GM23338 (cell line): Measurements from ENCODE around the gene EDEM1. TPM values are rescaled to one million over a fixed set of nuclear protein-coding genes. Genes with fewer than 3 reads are reported as not detected.
A peak's percentile ranks its signal among the peaks of the same experiment; 100 is the strongest.

Source experiments
- ATAC-seq: fragments of 200-7000 bp; cut with Tn5 transposase; 3 replicates; pipeline ENCODE4 v1.9.1; 2020
- DNase-seq: peaks from one replicate; pipeline ENCODE4 v3.0.0-alpha.2; 2015; ENCODE audit warnings: low spot score
- H2AFZ ChIP-seq: fragments of 200-600 bp; sonication (generic); 2 replicates; pipeline ENCODE4 v1.8.0; 2016; ENCODE audit warnings: antibody characterized with exemption, mild to moderate bottlenecking, moderate library complexity
- H3F3A ChIP-seq: fragments of 200-600 bp; sonication (generic); replicated peaks from 2 replicates; pipeline ENCODE4 v1.8.0; 2017; ENCODE audit warnings: antibody characterized with exemption, mixed run types, low read depth
- H3K27ac ChIP-seq: fragments of 200-600 bp; sonication (generic); 2 replicates; pipeline ENCODE4 v1.6.1; 2016; ENCODE audit warnings: low read depth
- H3K27me3 ChIP-seq: fragments of 200-600 bp; sonication (generic); 2 replicates; pipeline ENCODE4 v1.8.0; 2016; ENCODE audit warnings: mild to moderate bottlenecking, mixed run types, moderate library complexity; ENCODE audit not compliant: insufficient read depth
- H3K36me3 ChIP-seq: fragments of 200-600 bp; sonication (generic); 2 replicates; pipeline ENCODE4 v1.8.0; 2016; ENCODE audit warnings: mild to moderate bottlenecking; ENCODE audit not compliant: insufficient read depth
- H3K4me1 ChIP-seq: fragments of 200-600 bp; sonication (generic); 2 replicates; pipeline ENCODE4 v1.8.0; 2016; ENCODE audit warnings: mild to moderate bottlenecking, moderate library complexity; ENCODE audit not compliant: insufficient read depth
- H3K4me2 ChIP-seq: fragments of 200-600 bp; sonication (generic); 2 replicates; pipeline ENCODE4 v1.7.1; 2017; ENCODE audit warnings: mixed run types
- H3K4me3 ChIP-seq: fragments of 200-600 bp; sonication (generic); 2 replicates; pipeline ENCODE4 v1.6.1; 2016; ENCODE audit warnings: mixed run types
- H3K79me2 ChIP-seq: fragments of 200-600 bp; sonication (generic); replicated peaks from 2 replicates; pipeline ENCODE4 v1.8.0; 2017; ENCODE audit warnings: mild to moderate bottlenecking; ENCODE audit not compliant: insufficient read depth
- H3K9me2 ChIP-seq: fragments of 200-600 bp; sonication (generic); 2 replicates; pipeline ENCODE4 v1.8.0; 2017; ENCODE audit not compliant: insufficient read depth
- H4K20me1 ChIP-seq: fragments of 200-600 bp; sonication (generic); replicated peaks from 2 replicates; pipeline ENCODE4 v1.8.0; 2017; ENCODE audit warnings: mild to moderate bottlenecking; ENCODE audit not compliant: insufficient read depth
- H3K27ac Mint-ChIP-seq: 2 replicates; pipeline ENCODE4 v1.8.0; 2020; ENCODE audit warnings: inconsistent platforms, mild to moderate bottlenecking, moderate library complexity, mixed read lengths
- H3K27me3 Mint-ChIP-seq: 3 replicates; pipeline ENCODE4 v1.8.0; 2022; ENCODE audit warnings: low read depth, mild to moderate bottlenecking, moderate library complexity, mixed read lengths, inconsistent platforms; ENCODE audit not compliant: insufficient read depth, poor library complexity
- H3K36me3 Mint-ChIP-seq: 3 replicates; pipeline ENCODE4 v1.8.0; 2021; ENCODE audit warnings: low read depth, mild to moderate bottlenecking, inconsistent platforms, moderate library complexity, mixed read lengths
- H3K4me1 Mint-ChIP-seq: 3 replicates; pipeline ENCODE4 v1.8.0; 2020; ENCODE audit warnings: mild to moderate bottlenecking, inconsistent platforms, mixed read lengths
- H3K4me3 Mint-ChIP-seq: 3 replicates; pipeline ENCODE4 v1.8.0; 2021; ENCODE audit warnings: moderate library complexity, mild to moderate bottlenecking, inconsistent platforms, mixed read lengths
- H3K9me3 Mint-ChIP-seq: 3 replicates; pipeline ENCODE4 v1.8.0; 2020; ENCODE audit warnings: moderate library complexity, mild to moderate bottlenecking, inconsistent platforms, mixed read lengths
- CREB1 ChIP-seq: fragments of 250-450 bp; sonication (Bioruptor Pico); IDR thresholded peaks from 2 replicates; pipeline ENCODE4 v1.5.0; 2020; ENCODE audit warnings: low read depth, mild to moderate bottlenecking, moderate library complexity
- CTCF ChIP-seq, 2 experiments: fragments of 200-600 bp in 1 of 2; sonication (generic) in 1 of 2; conservative IDR thresholded peaks; 2 replicates each; pipeline versions ENCODE4 v1.5.1 to v1.6.1; 2016 to 2017; ENCODE audit warnings: antibody characterized with exemption in 2 of 2, low read depth in 2 of 2, mild to moderate bottlenecking in 2 of 2, moderate library complexity in 1 of 2
- EZH2phosphoT487 ChIP-seq: fragments of 200-600 bp; sonication (generic); IDR thresholded peaks from one replicate; pipeline ENCODE4 v1.8.1; 2018; ENCODE audit warnings: antibody characterized with exemption; ENCODE audit not compliant: unreplicated experiment
- JUNB ChIP-seq: IDR thresholded peaks from one replicate; pipeline ENCODE4 v1.6.1; 2016; ENCODE audit warnings: antibody characterized with exemption; ENCODE audit not compliant: unreplicated experiment
- NANOG ChIP-seq: IDR thresholded peaks from 2 replicates; pipeline ENCODE4 v1.6.1; 2016; ENCODE audit warnings: antibody characterized with exemption, borderline replicate concordance
- POLR2AphosphoS5 ChIP-seq: IDR thresholded peaks from 2 replicates; pipeline ENCODE4 v1.6.1; 2016; ENCODE audit warnings: antibody characterized with exemption, low read depth
- REST ChIP-seq: IDR thresholded peaks from one replicate; pipeline ENCODE4 v1.6.1; 2018; ENCODE audit warnings: antibody characterized with exemption; ENCODE audit not compliant: unreplicated experiment
- ZNF114 ChIP-seq: fragments of 250-450 bp; sonication (Bioruptor Pico); IDR thresholded peaks from 2 replicates; pipeline ENCODE4 v1.5.0; 2020; ENCODE audit warnings: mild to moderate bottlenecking, moderate library complexity
- ZNF331 ChIP-seq: fragments of 250-450 bp; sonication (Bioruptor Pico); IDR thresholded peaks from 2 replicates; pipeline ENCODE4 v1.5.0; 2020; ENCODE audit warnings: low read depth, mild to moderate bottlenecking, moderate library complexity
- ZNF462 ChIP-seq: fragments of 250-450 bp; sonication (Bioruptor Pico); IDR thresholded peaks from 2 replicates; pipeline ENCODE4 v1.5.0; 2020; ENCODE audit warnings: mild to moderate bottlenecking, moderate library complexity
- polyA plus RNA-seq: library from polyadenylated mRNA; unstranded; fragments of >200 nt; fragmentation: Nextera tagmentation; extraction: Ambion mirVana; gene quantifications from 2 replicates; pipeline ENCODE4 v1.2.1, GENCODE V29; 2016
- total RNA-seq: library from RNA; depleted of rRNA; stranded (reverse); fragments of >200 nt; shearing (Covaris generic); gene quantifications from 2 replicates; pipeline ENCODE4 v1.2.3, GENCODE V29; 2014

Gene EDEM1
- total and polyA plus RNA-seq, 2 experiments from 2014 or later, result 2.2 to 36.7 TPM

GRCh38 chr3:5162102-5162501, 25.4 kb upstream of the EDEM1 start:
- Histone ChIP-seq H3K79me2 (peaks cover 98% of the 10 kb centered on the region), H3K4me2 (no peak overlapping the region), H3K4me3 (no peak overlapping the region), H3K9me2 (no peaks in the 10 kb centered on the region), H4K20me1 (peaks cover 12% of the 10 kb centered on the region; the same call in 1 of the 2 replicates), H3K36me3 (no peaks in the 10 kb centered on the region), H3K4me1 (peaks cover 32% of the 10 kb centered on the region), H3F3A (no peaks in the 10 kb centered on the region), H3K27me3 (no peaks in the 10 kb centered on the region), H3K27ac (no peak overlapping the region), H2AFZ (no peak overlapping the region)
- Mint-ChIP-seq H3K27ac (no peak overlapping the region), H3K27me3 (peaks cover 3% of the 10 kb centered on the region), H3K4me1 (peaks cover 52% of the 10 kb centered on the region), H3K36me3 (no peaks in the 10 kb centered on the region; the same call in 2 of the 3 replicates), H3K9me3 (no peaks in the 10 kb centered on the region), H3K4me3 (no peak overlapping the region)
- ATAC-seq (0 out of 3 replicates have a peak, but pooled peaks have one; percentile 21), DNase-seq (no peak)
- no peak for TF ChIP-seq ZNF114
- TF ChIP-seq EZH2phosphoT487, result no peak
- TF ChIP-seq ZNF331, result no peak
- TF ChIP-seq REST, result no peak
- TF ChIP-seq CREB1 (CRISPR knock-in tag), result no peak
- TF ChIP-seq JUNB, result no peak
- TF ChIP-seq CTCF (conservative IDR thresholded peaks at IDR 0.05; ENCODE audit: low read depth in 2 of 2), result no peak
- TF ChIP-seq ZNF462, result no peak
- TF ChIP-seq POLR2AphosphoS5, result no peak
- TF ChIP-seq NANOG, result no peak
